ENCODE results near the gene PARD6B.

The PARD6B gene

GRCh38 chr20:50804437-50805348 lies 73.3 kb downstream of the PARD6B start:
- in situ Hi-C loops (cut with HindIII; ENCODE audit: low pct_ligation_motif_present, low pct_unique_long_range_greater_than_20kb, low sequenced_read_pairs): no loop called here
- no peak for DNase-seq

GRCh38 chr20:50805349-50805684 lies 73.9 kb downstream of the PARD6B start:
- in situ Hi-C loops (cut with HindIII; ENCODE audit: low pct_ligation_motif_present, low pct_unique_long_range_greater_than_20kb, low sequenced_read_pairs): no loop called here
- DNase-seq: no peak

GRCh38 chr20:50806126-50806768 lies 74.9 kb downstream of the PARD6B start:
- no peak for DNase-seq
- in situ Hi-C loops (cut with HindIII; ENCODE audit: low pct_ligation_motif_present, low pct_unique_long_range_greater_than_20kb, low sequenced_read_pairs): no loop called here

Measured in ACHN (cell line).